HCT116 (cell line): ENCODE measurements around the gene SLC4A5. TPM values are rescaled to one million over a fixed set of nuclear protein-coding genes. Genes with fewer than 3 reads are reported as not detected.

Experiments used
- ATAC-seq: fragments of 200-7000 bp; cut with Tn5 transposase; 2 replicates; pipeline ENCODE4 v1.9.1; 2020; ENCODE audit warnings: mild to moderate bottlenecking, moderate library complexity
- BruUV-seq: library from RNA; stranded (reverse); fragments of 400-500 nt; replicated peaks from 2 replicates; lab custom pipeline; 2021; lab: Mats Ljungman, UMichigan
- CTCF ChIA-PET: fragments of 300-600 bp; sonication (Branson Sonifier 250); formaldehyde crosslinking; loops from one replicate; lab custom pipeline; 2021; ENCODE audit warnings: antibody characterized with exemption; lab: Charles Lee
- POLR2A ChIA-PET: fragments of 300-600, 350-600 bp; sonication (Branson Sonifier 250); formaldehyde crosslinking; loops from one replicate; lab custom pipeline; 2021; ENCODE audit warnings: antibody characterized with exemption; lab: Charles Lee
- RAD21 ChIA-PET, 2 experiments: fragments of 300-600 bp; sonication (Branson Sonifier 250); formaldehyde crosslinking; loops; one replicate each; lab custom pipeline; 2023; ENCODE audit warnings: low total read pairs in 2 of 2; ENCODE audit not compliant: uncharacterized antibody in 2 of 2, unreplicated experiment in 2 of 2, low non-redundant PET in 1 of 2; lab: Charles Lee
- DNase-seq: peaks from one replicate; pipeline ENCODE4 v3.0.0-alpha.2; 2010; ENCODE audit warnings: low read depth, low spot score
- H2AFZ ChIP-seq: fragments of 200-600 bp; shearing (Covaris generic), sonication (generic); 2 replicates; pipeline ENCODE4 v1.6.1; 2017; ENCODE audit warnings: low read depth, mixed run types, mixed read lengths, antibody characterized with exemption, low read length; ENCODE audit not compliant: poor library complexity, severe bottlenecking
- H3K27ac ChIP-seq: 2 replicates; pipeline ENCODE4 v1.5.1; 2012; ENCODE audit warnings: low read depth, low read length
- H3K27me3 ChIP-seq: fragments of 200-600 bp; sonication (generic); 2 replicates; pipeline ENCODE4 v1.6.1; 2016; ENCODE audit warnings: mixed run types, low read length, mixed read lengths; ENCODE audit not compliant: insufficient read depth
- H3K36me3 ChIP-seq, 2 experiments: fragments of 200-500 bp in 1 of 2; fragments of 200-600 bp in 1 of 2; sonication (Bioruptor generic) in 1 of 2; sonication (generic) in 1 of 2; 2 replicates each; pipeline versions ENCODE4 v1.5.1 to v1.6.1; 2014 to 2016; ENCODE audit warnings: low read length in 2 of 2, inconsistent platforms in 1 of 2, mixed read lengths in 1 of 2, mixed run types in 1 of 2; ENCODE audit not compliant: insufficient read depth in 2 of 2, control insufficient read depth in 1 of 2
- H3K4me1 ChIP-seq, 2 experiments: fragments of 200-600 bp in 1 of 2; sonication (generic) in 1 of 2; 2 replicates each; pipeline versions ENCODE4 v1.5.1 to v1.6.1; 2012 to 2017; ENCODE audit warnings: low read length in 2 of 2, inconsistent platforms in 1 of 2, mild to moderate bottlenecking in 1 of 2, mixed read lengths in 1 of 2, mixed run types in 1 of 2, moderate library complexity in 1 of 2; ENCODE audit not compliant: insufficient read depth in 2 of 2, control insufficient read depth in 1 of 2
- H3K4me2 ChIP-seq: fragments of 200-600 bp; sonication (generic); 2 replicates; pipeline ENCODE4 v1.6.1; 2017; ENCODE audit warnings: mixed run types, low read length, mixed read lengths
- H3K4me3 ChIP-seq, 2 experiments: fragments of 200-600 bp in 1 of 2; sonication (generic) in 1 of 2; replicated peaks in 1 of 2; 2 replicates each; pipeline ENCODE4 v1.5.1; 2011 to 2016; ENCODE audit warnings: low read length in 2 of 2, control low read depth in 1 of 2, low read depth in 1 of 2, mild to moderate bottlenecking in 1 of 2, mixed read lengths in 1 of 2, mixed run types in 1 of 2
- H3K79me2 ChIP-seq: fragments of 200-600 bp; sonication (generic); 2 replicates; pipeline ENCODE4 v1.6.1; 2017; ENCODE audit warnings: mild to moderate bottlenecking, mixed run types, low read length, moderate library complexity, mixed read lengths; ENCODE audit not compliant: insufficient read depth
- H3K9ac ChIP-seq: fragments of 200-600 bp; sonication (generic); 2 replicates; pipeline ENCODE4 v1.6.1; 2016; ENCODE audit warnings: low read length, mixed read lengths
- H3K9me2 ChIP-seq: fragments of 200-600 bp; sonication (generic), shearing (Covaris generic); 2 replicates; pipeline ENCODE4 v1.6.1; 2017; ENCODE audit warnings: mixed run types, mild to moderate bottlenecking, moderate library complexity; ENCODE audit not compliant: insufficient read depth
- H3K9me3 ChIP-seq, 2 experiments: fragments of 200-500 bp in 1 of 2; fragments of 200-600 bp in 1 of 2; sonication (Bioruptor generic) in 1 of 2; sonication (generic) in 1 of 2; 2 replicates each; pipeline ENCODE4 v1.6.1; 2014 to 2017; ENCODE audit warnings: low read length in 2 of 2, mixed read lengths in 2 of 2, inconsistent platforms in 1 of 2, low read depth in 1 of 2, mild to moderate bottlenecking in 1 of 2, mixed run types in 1 of 2, moderate library complexity in 1 of 2; ENCODE audit not compliant: control insufficient read depth in 1 of 2, insufficient read depth in 1 of 2
- H4K20me1 ChIP-seq: fragments of 200-600 bp; sonication (generic), shearing (Covaris generic); 2 replicates; pipeline ENCODE4 v1.6.1; 2017; ENCODE audit warnings: mixed run types, mild to moderate bottlenecking, moderate library complexity; ENCODE audit not compliant: insufficient read depth
- EGR1 ChIP-seq: IDR thresholded peaks from 2 replicates; pipeline ENCODE4 v1.6.1; 2012; ENCODE audit warnings: low read depth
- EZH2 ChIP-seq: fragments of 200-600 bp; sonication (generic); IDR thresholded peaks from 2 replicates; pipeline ENCODE4 v1.6.1; 2017; ENCODE audit warnings: antibody characterized with exemption, mixed run types
- EZH2phosphoT487 ChIP-seq: fragments of 200-600 bp; IDR thresholded peaks from 2 replicates; pipeline ENCODE4 v1.6.1; 2018; ENCODE audit warnings: antibody characterized with exemption, borderline replicate concordance
- POLR2AphosphoS5 ChIP-seq: IDR thresholded peaks from 2 replicates; pipeline ENCODE4 v1.6.1; 2011; ENCODE audit warnings: mild to moderate bottlenecking, low read depth, low read length, moderate library complexity
- SRF ChIP-seq: IDR thresholded peaks from 2 replicates; pipeline ENCODE4 v1.6.1; 2012; ENCODE audit warnings: low read depth
- YY1 ChIP-seq: IDR thresholded peaks from 2 replicates; pipeline ENCODE4 v1.6.1; 2011; ENCODE audit warnings: low read length, low read depth, moderate library complexity, mild to moderate bottlenecking; ENCODE audit not compliant: insufficient replicate concordance; ENCODE audit errors: extremely low read depth
- intact Hi-C: fragments of 100-400 bp; cut with micrococcal nuclease; formaldehyde crosslinking; loops from 2 replicates; pipeline ENCODE4 v1.10.0; 2022
- total RNA-seq: library from RNA; stranded (reverse); gene quantifications from one replicate; pipeline ENCODE4 v1.2.1, GENCODE V29; 2021; ENCODE audit not compliant: unreplicated experiment
- TF ChIP-seq, protein P1 (sequence below), 3 experiments: fragments of 200-600 bp in 1 of 3; sonication (generic) in 1 of 3; IDR thresholded peaks in 2 of 3; conservative IDR thresholded peaks in 1 of 3; 2 replicates each; pipeline ENCODE4 v1.5.1; 2012 to 2017; ENCODE audit warnings: low read depth in 2 of 3, low read length in 2 of 3, antibody characterized with exemption in 1 of 3, borderline replicate concordance in 1 of 3, control low read depth in 1 of 3, mild to moderate bottlenecking in 1 of 3, mixed read lengths in 1 of 3, mixed run types in 1 of 3, moderate library complexity in 1 of 3; ENCODE audit not compliant: insufficient read depth in 1 of 3

Gene SLC4A5
- total RNA-seq, 1 experiment from 2014 or later, result 0.91 TPM

DNA sequence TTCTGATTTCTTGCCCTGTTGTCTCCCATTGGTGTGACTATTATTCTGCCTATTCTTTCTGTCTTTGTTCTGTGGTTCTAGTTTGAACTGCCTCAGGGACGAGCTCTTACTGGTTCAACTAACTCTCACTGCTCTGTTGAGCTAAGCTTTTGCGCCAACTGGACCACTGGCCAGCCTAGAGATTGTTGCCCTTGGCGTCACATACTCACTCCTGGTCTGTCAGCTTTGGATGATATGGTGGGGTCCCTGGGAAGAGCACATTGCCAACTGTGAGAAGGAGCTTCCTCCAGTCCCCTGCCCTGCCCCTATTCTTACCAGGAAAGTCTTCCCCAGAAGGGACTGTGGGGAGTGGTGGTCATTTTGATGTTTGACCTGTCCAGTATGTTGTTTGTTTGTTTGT, 138.8 kb downstream of the SLC4A5 start (continued):
- TF ChIP-seq YY1 (no peak), POLR2AphosphoS5 (no peak), SRF (no peak), EZH2 (no peak)
- TF ChIP-seq, protein P1, sequence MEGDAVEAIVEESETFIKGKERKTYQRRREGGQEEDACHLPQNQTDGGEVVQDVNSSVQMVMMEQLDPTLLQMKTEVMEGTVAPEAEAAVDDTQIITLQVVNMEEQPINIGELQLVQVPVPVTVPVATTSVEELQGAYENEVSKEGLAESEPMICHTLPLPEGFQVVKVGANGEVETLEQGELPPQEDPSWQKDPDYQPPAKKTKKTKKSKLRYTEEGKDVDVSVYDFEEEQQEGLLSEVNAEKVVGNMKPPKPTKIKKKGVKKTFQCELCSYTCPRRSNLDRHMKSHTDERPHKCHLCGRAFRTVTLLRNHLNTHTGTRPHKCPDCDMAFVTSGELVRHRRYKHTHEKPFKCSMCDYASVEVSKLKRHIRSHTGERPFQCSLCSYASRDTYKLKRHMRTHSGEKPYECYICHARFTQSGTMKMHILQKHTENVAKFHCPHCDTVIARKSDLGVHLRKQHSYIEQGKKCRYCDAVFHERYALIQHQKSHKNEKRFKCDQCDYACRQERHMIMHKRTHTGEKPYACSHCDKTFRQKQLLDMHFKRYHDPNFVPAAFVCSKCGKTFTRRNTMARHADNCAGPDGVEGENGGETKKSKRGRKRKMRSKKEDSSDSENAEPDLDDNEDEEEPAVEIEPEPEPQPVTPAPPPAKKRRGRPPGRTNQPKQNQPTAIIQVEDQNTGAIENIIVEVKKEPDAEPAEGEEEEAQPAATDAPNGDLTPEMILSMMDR (IDR thresholded peaks at IDR 0.05 in 2 of 3, conservative IDR thresholded peaks at IDR 0.05 in 1 of 3; ENCODE audit: borderline replicate concordance in 1 of 3, insufficient read depth in 1 of 3, low read depth in 2 of 3, low read length in 2 of 3), result no peak

DNA sequence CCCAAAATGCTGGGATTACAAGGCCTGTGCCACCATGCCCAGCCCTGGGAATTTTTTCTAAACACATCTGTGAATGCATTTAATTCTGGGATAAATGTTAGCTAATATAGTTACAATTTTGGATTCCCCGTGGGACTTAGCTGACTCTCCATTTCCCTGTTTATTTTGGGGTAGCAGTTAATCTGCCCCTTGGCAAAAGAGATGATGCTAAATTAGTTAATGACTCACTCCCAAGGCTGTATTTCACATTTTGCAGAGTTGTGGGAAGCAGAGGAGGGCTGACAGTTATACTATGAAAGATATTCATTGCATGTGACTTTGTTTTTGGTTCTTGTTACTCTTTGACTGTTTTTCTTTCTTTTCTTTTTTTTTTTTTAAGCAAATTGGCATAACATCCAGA, 141.6 kb downstream of the SLC4A5 start:
- ATAC-seq (no peak), DNase-seq (no peak)
- Histone ChIP-seq H3K27me3 (no peaks in the 10 kb centered on the region), H2AFZ (no peak overlapping the region), H3K4me1 (peaks cover 24 to 28% of the 10 kb centered on the region in 2 experiments), H3K27ac (no peak overlapping the region), H3K36me3 (peaks cover 18 to 23% of the 10 kb centered on the region in 2 experiments; a peak in 3 of 4 replicates), H4K20me1 (peaks cover 33% of the 10 kb centered on the region; the same call in 1 of the 2 replicates), H3K4me3 (no peak overlapping the region), H3K9me2 (no peaks in the 10 kb centered on the region), H3K9me3 (no peaks in the 10 kb centered on the region), H3K9ac (no peak overlapping the region), H3K79me2 (peaks cover 81% of the 10 kb centered on the region), H3K4me2 (no peak overlapping the region)
- intact Hi-C loops, result no loop called here
- BruUV-seq, result no TSS peak
- CTCF ChIA-PET, result no interaction called here
- POLR2A ChIA-PET, result no interaction called here
- TF ChIP-seq POLR2AphosphoS5, result no peak
- TF ChIP-seq EGR1, result no peak
- TF ChIP-seq EZH2phosphoT487, result no peak
- RAD21 ChIA-PET, result no interaction called here
